CD14-positive monocyte (primary cell): ENCODE data around the gene MARS1. TPM values are rescaled to one million over a fixed set of nuclear protein-coding genes. Genes with fewer than 3 reads are reported as not detected.

Experiments
- DNase-seq, 3 donors: peaks; one replicate each; pipeline ENCODE4 v3.0.0-alpha.2; 2011 to 2022
- H2AFZ ChIP-seq: 2 replicates; pipeline ENCODE4 v1.6.0; 2012; ENCODE audit warnings: mild to moderate bottlenecking, low read depth, low read length, inconsistent platforms; ENCODE audit not compliant: insufficient read depth, poor library complexity, severe bottlenecking
- H3K27ac ChIP-seq, 2 donors: 1 replicate in 1 of 2; 2 replicates in 1 of 2; pipeline ENCODE4 v1.5.1; 2012 to 2013; ENCODE audit warnings: low read length in 2 of 2, control low read depth in 1 of 2, inconsistent platforms in 1 of 2, low read depth in 1 of 2, mild to moderate bottlenecking in 1 of 2
- H3K27me3 ChIP-seq, 2 donors: one replicate each; pipeline versions ENCODE4 v1.6.0 to v1.6.1; 2011 to 2013; ENCODE audit warnings: low read length in 2 of 2; ENCODE audit not compliant: control insufficient read depth in 2 of 2, insufficient read depth in 2 of 2
- H3K36me3 ChIP-seq, 2 donors: replicated peaks in 1 of 2; 1 replicate in 1 of 2; 2 replicates in 1 of 2; pipeline versions ENCODE4 v1.5.1 to v1.6.1; 2012 to 2013; ENCODE audit warnings: low read length in 2 of 2, control low read depth in 1 of 2, inconsistent platforms in 1 of 2, mild to moderate bottlenecking in 1 of 2; ENCODE audit not compliant: insufficient read depth in 2 of 2, control insufficient read depth in 1 of 2
- H3K4me1 ChIP-seq, 2 donors: 1 replicate in 1 of 2; 2 replicates in 1 of 2; pipeline versions ENCODE4 v1.5.1 to v1.6.1; 2012 to 2013; ENCODE audit warnings: low read length in 2 of 2, control low read depth in 1 of 2, inconsistent platforms in 1 of 2, mild to moderate bottlenecking in 1 of 2, moderate library complexity in 1 of 2; ENCODE audit not compliant: insufficient read depth in 2 of 2, control insufficient read depth in 1 of 2
- H3K4me2 ChIP-seq: replicated peaks from 2 replicates; pipeline ENCODE3; 2012; ENCODE audit warnings: low read length, moderate library complexity, mild to moderate bottlenecking; ENCODE audit not compliant: poor library complexity, severe bottlenecking; ENCODE audit errors: extremely low read depth
- H3K4me3 ChIP-seq, 3 experiments: fragments of 200-600 bp in 1 of 3; sonication (generic) in 1 of 3; replicated peaks in 1 of 3; 1 replicate in 2 of 3; 2 replicates in 1 of 3; pipeline ENCODE4 v1.5.1; 2011 to 2013; ENCODE audit warnings: low read length in 3 of 3, mild to moderate bottlenecking in 3 of 3, control low read depth in 2 of 3, low read depth in 2 of 3, inconsistent platforms in 1 of 3, moderate library complexity in 1 of 3
- H3K79me2 ChIP-seq: 2 replicates; pipeline ENCODE4 v1.6.0; 2012; ENCODE audit warnings: mild to moderate bottlenecking, control low read depth, inconsistent platforms, low read length, moderate library complexity; ENCODE audit not compliant: insufficient read depth
- H3K9ac ChIP-seq: 2 replicates; pipeline ENCODE4 v1.6.0; 2017; ENCODE audit warnings: low read length, mild to moderate bottlenecking; ENCODE audit not compliant: insufficient read depth, poor library complexity, severe bottlenecking
- H3K9me3 ChIP-seq, 2 donors: replicated peaks in 1 of 2; 1 replicate in 1 of 2; 2 replicates in 1 of 2; pipeline versions ENCODE4 v1.5.1 to v1.6.1; 2012 to 2013; ENCODE audit warnings: low read length in 2 of 2, control low read depth in 1 of 2; ENCODE audit not compliant: control insufficient read depth in 1 of 2, insufficient read depth in 1 of 2
- H4K20me1 ChIP-seq: 2 replicates; pipeline ENCODE4 v1.6.0; 2012; ENCODE audit warnings: mild to moderate bottlenecking, low read length, control low read depth, moderate library complexity; ENCODE audit not compliant: insufficient read depth
- H3K27ac Mint-ChIP-seq, 7 donors: one replicate each; pipeline ENCODE4 v1.8.0; 2020; ENCODE audit warnings: mild to moderate bottlenecking in 7 of 7, mixed read lengths in 7 of 7, moderate library complexity in 6 of 7, inconsistent platforms in 2 of 7
- H3K27me3 Mint-ChIP-seq, 3 donors: one replicate each; pipeline ENCODE4 v1.8.0; 2021 to 2022; ENCODE audit warnings: low read depth in 3 of 3, mild to moderate bottlenecking in 3 of 3, mixed read lengths in 3 of 3, moderate library complexity in 3 of 3, inconsistent platforms in 1 of 3
- H3K36me3 Mint-ChIP-seq, 2 donors: one replicate each; pipeline ENCODE4 v1.8.0; 2020; ENCODE audit warnings: mixed read lengths in 2 of 2, inconsistent platforms in 1 of 2, mild to moderate bottlenecking in 1 of 2
- H3K4me1 Mint-ChIP-seq: one replicate; pipeline ENCODE4 v1.8.0; 2020; ENCODE audit warnings: mild to moderate bottlenecking, mixed read lengths
- H3K4me3 Mint-ChIP-seq, 2 donors: one replicate each; pipeline ENCODE4 v1.8.0; 2020; ENCODE audit warnings: mild to moderate bottlenecking in 2 of 2, mixed read lengths in 2 of 2, moderate library complexity in 1 of 2
- H3K9me3 Mint-ChIP-seq, 7 donors: one replicate each; pipeline ENCODE4 v1.8.0; 2020 to 2022; ENCODE audit warnings: mixed read lengths in 7 of 7, mild to moderate bottlenecking in 6 of 7, moderate library complexity in 6 of 7, inconsistent platforms in 2 of 7
- WGBS: methylation state at CpG from one replicate; pipeline ENCODE4 v1.1.5; 2013; ENCODE audit warnings: missing lambda C conversion rate; ENCODE audit not compliant: insufficient coverage; 5-methylcytosine and 5-hydroxymethylcytosine counted together
- intact Hi-C, 2 donors: fragments of 100-400 bp; cut with micrococcal nuclease; formaldehyde crosslinking; loops; one replicate each; pipeline versions ENCODE4 v1.15.0 to v1.15.1; 2023
- polyA plus RNA-seq, 3 donors: library from polyadenylated mRNA; depleted of rRNA in 1 of 3; unstranded in 2 of 3; stranded (reverse) in 1 of 3; fragments of 300-500 nt in 2 of 3; fragments of >200 nt in 1 of 3; fragmentation: Illumina TruSeq in 2 of 3; gene quantifications; 1 replicate in 2 of 3; 2 replicates in 1 of 3; pipeline ENCODE4 v1.2.3, GENCODE V29; 2012 to 2021
- TF ChIP-seq, protein P1 (sequence below): fragments of 200-600 bp; IDR thresholded peaks from one replicate; pipeline ENCODE4 v1.8.0; 2022; ENCODE audit warnings: antibody characterized with exemption, mild to moderate bottlenecking

The MARS1 gene
- polyA plus RNA-seq, 3 donors: 63.5 to 164 (median 79.8) TPM

DNA sequence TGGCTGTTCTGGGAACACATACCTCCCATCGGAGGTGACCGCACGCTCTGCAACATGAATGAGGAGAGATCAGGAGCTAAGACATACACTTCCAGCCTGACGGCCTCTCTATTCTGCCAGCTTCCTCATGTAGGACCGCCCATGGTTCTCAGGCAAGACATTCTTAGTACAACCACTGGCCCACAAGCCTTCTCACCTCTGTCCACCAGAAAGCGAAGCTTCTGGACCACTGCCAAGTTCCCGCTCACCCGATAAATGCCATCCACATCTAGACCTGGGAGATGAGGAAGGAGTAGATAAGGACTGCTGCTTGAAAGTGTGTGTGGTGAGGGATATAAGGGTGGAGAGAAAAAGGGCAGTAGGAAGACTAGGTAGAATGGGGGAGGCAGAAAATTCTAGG, 13.4 kb upstream of the MARS1 start:
- Histone ChIP-seq H2AFZ (no peak overlapping the region), H3K9ac (no peak overlapping the region), H3K27me3 (no peaks in the 10 kb centered on the region), H3K27ac (peak overlapping the region in 1 of 2 donors; percentile 46), H3K4me2 (peak overlapping the region; percentile 89), H3K79me2 (peaks cover 74% of the 10 kb centered on the region), H3K36me3 (peaks cover 54 to 62% of the 10 kb centered on the region in 2 donors), H3K4me1 (peaks cover 57 to 86% of the 10 kb centered on the region in 2 donors), H3K4me3 (peak overlapping the region in 1 of 3 experiments; percentile 100), H4K20me1 (peaks cover 72% of the 10 kb centered on the region), H3K9me3 (no peaks in the 10 kb centered on the region)
- WGBS: 94% methylated on average over 3 of the region's 8 CpGs
- peaks cover 0 to 1% (median 0%) of the 10 kb centered on the region in 3 donors for H3K27me3 Mint-ChIP-seq
- peak overlapping the region in 4 of 7 donors; percentile 30 to 80 (median 50) for H3K27ac Mint-ChIP-seq
- H3K9me3 Mint-ChIP-seq: peaks cover 0 to 1% (median 0%) of the 10 kb centered on the region in 7 donors
- H3K4me1 Mint-ChIP-seq: peaks cover 73% of the 10 kb centered on the region
- H3K4me3 Mint-ChIP-seq: peak overlapping the region in 1 of 2 donors; percentile 14
- H3K36me3 Mint-ChIP-seq: peaks cover 43 to 63% of the 10 kb centered on the region in 2 donors
- no peak for DNase-seq
- intact Hi-C loops: loop anchor here in 1 of 2 donors (10.0 kb wide), 2 partner anchors 70 to 150 kb away; partner anchors contain the start of gene DCTN2
- TF ChIP-seq, protein P1, sequence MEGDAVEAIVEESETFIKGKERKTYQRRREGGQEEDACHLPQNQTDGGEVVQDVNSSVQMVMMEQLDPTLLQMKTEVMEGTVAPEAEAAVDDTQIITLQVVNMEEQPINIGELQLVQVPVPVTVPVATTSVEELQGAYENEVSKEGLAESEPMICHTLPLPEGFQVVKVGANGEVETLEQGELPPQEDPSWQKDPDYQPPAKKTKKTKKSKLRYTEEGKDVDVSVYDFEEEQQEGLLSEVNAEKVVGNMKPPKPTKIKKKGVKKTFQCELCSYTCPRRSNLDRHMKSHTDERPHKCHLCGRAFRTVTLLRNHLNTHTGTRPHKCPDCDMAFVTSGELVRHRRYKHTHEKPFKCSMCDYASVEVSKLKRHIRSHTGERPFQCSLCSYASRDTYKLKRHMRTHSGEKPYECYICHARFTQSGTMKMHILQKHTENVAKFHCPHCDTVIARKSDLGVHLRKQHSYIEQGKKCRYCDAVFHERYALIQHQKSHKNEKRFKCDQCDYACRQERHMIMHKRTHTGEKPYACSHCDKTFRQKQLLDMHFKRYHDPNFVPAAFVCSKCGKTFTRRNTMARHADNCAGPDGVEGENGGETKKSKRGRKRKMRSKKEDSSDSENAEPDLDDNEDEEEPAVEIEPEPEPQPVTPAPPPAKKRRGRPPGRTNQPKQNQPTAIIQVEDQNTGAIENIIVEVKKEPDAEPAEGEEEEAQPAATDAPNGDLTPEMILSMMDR: no peak

DNA sequence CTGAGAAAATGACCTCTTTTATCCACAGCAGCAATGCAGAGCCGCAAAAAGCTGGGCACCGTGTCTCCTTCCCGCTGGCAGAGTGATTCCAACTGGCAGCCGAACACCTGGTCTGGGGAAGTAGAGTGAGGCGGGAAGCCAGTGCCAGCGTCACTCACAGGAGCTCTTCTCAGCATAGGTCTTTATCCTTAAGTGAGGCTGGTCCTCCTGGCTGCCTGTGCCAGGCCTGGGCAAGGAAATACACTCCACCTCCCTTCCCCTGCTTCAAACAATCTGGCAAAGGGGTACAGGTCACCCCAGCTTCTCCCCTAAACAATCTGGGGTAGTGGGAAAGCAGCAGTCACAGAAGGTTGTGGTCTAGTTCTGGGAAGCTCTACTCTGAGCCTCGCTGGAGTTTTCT, 13.0 kb upstream of the MARS1 start:
- peaks cover 0 to 1% (median 0%) of the 10 kb centered on the region in 7 donors for H3K9me3 Mint-ChIP-seq
- no peak overlapping the region for H2AFZ ChIP-seq
- peaks cover 50 to 57% of the 10 kb centered on the region in 2 donors for H3K36me3 ChIP-seq
- DNase-seq: no peak
- peaks cover 61 to 86% of the 10 kb centered on the region in 2 donors for H3K4me1 ChIP-seq
- peaks cover 0 to 2% (median 1%) of the 10 kb centered on the region in 3 donors for H3K27me3 Mint-ChIP-seq
- H3K27me3 ChIP-seq: no peaks in the 10 kb centered on the region
- H3K4me3 ChIP-seq: peak overlapping the region in 1 of 3 experiments; percentile 100
- no peak overlapping the region for H3K9ac ChIP-seq
- 94% methylated on average over 4 of the region's 7 CpGs for WGBS
- no peaks in the 10 kb centered on the region for H3K9me3 ChIP-seq
- peak overlapping the region; percentile 14 to 26 for H3K4me3 Mint-ChIP-seq
- H3K36me3 Mint-ChIP-seq: peaks cover 39 to 59% of the 10 kb centered on the region in 2 donors
- H3K27ac ChIP-seq: peak overlapping the region in 1 of 2 donors; percentile 46
- intact Hi-C loops: loop anchor here (5.0 to 10.0 kb wide), 4 partner anchors 47 to 150 kb away; partner anchors contain the start of genes DCTN2 (in 2 of the 2), DDIT3 (in 1 of the 2) and MBD6 (in 1 of the 2)
- H3K27ac Mint-ChIP-seq: peak overlapping the region in 4 of 7 donors; percentile 30 to 80 (median 36)
- H3K4me1 Mint-ChIP-seq: peaks cover 73% of the 10 kb centered on the region
- peaks cover 77% of the 10 kb centered on the region for H3K79me2 ChIP-seq
- TF ChIP-seq, protein P1: no peak
- peak overlapping the region; percentile 89 for H3K4me2 ChIP-seq
- H4K20me1 ChIP-seq: peaks cover 67% of the 10 kb centered on the region
